ENCODE data around the gene TMC1. TPM values are rescaled to one million over a fixed set of nuclear protein-coding genes. Genes with fewer than 3 reads are reported as not detected.

The TMC1 gene
- total RNA-seq, 1 donor from 2014 or later: not detected

DNA sequence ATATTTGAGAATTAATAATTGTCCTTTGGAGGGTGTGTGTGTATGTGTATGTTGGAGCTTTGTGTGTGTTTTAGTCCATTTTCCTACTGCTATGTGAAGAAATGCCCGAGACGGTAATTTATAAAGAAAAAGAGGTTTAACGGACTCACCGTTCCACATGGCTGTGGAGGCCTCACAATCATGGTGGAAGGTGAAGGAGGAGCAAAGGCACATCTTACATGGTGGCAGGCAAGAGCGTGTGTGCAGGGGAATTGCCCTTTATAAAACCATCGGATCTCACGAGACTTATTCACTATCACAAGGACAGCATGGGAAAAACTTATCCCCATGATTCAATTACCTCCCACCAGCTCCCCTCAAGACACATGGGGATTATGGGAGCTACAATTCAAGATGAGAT, 44.1 kb downstream of the TMC1 start:
- intact Hi-C loops (cut with micrococcal nuclease): no loop called here

- intact Hi-C loops (cut with micrococcal nuclease): no loop called here
These were observed 52.9 kb downstream of the TMC1 start for GRCh38 chr9:72574156-72574810.

GRCh38 chr9:72575666-72576065, 54.3 kb downstream of the TMC1 start:
- intact Hi-C loops (cut with micrococcal nuclease): no loop called here

- intact Hi-C loops (cut with micrococcal nuclease): no loop called here
These were observed 54.7 kb downstream of the TMC1 start for GRCh38 chr9:72576087-72576486.

- intact Hi-C loops (cut with micrococcal nuclease): no loop called here
These were observed 55.9 kb downstream of the TMC1 start for GRCh38 chr9:72577212-72577753.

- intact Hi-C loops (cut with micrococcal nuclease): no loop called here
These were observed 57.8 kb downstream of the TMC1 start for GRCh38 chr9:72579190-72579589.

DNA sequence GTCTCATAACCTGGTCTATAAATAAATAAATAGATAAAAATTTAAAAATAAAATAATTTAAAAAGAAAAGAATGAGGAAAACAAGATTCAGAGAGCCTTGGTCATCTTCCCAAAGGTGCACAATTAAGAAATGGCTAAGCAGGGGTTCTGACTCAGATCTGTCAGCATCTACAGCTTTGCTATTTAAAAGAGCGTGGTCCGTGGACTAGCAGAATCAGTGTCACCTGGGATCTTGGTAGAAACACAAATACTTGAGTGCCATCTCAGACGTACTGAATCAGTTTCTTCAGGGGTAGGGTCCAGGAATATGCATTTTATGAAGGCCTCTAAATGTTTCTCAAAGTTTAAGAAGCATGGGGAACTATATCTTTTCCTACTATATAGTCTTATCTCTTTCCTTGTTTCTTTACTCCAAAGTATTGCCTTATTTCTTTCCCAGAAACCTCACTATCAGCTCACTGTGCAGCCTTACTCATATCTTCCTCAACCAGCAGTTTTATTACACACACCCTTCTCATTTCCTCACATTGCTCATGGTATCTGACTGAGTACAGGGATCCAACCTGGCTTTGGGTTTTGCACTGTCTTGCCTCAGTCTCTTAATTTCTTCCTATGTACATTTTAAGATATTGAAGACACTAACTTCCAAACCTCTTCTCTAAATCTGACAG, 58.6 kb downstream of the TMC1 start:
- intact Hi-C loops (cut with micrococcal nuclease): no loop called here

DNA sequence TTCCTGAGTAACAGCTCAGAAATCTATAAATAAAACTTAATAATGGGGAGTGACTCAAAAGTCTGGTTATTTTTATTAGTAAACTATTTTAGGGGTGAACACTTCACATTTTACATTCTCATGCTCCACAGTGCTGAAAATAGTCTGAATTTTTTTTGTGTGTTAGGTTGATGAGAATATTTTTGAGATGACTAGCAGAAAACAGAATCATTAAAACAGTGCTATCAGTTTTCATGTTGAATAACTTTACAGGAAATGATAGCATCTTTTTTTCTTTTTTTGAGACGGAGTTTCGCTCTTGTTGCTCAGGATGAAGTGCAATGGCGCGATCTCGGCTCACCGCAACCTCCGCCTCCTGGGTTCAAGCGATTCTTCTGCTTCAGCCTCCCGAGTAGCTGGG, 60.3 kb downstream of the TMC1 start:
- intact Hi-C loops (cut with micrococcal nuclease): no loop called here

- intact Hi-C loops (cut with micrococcal nuclease): no loop called here
These were observed 62.0 kb downstream of the TMC1 start for GRCh38 chr9:72583370-72583769.

DNA sequence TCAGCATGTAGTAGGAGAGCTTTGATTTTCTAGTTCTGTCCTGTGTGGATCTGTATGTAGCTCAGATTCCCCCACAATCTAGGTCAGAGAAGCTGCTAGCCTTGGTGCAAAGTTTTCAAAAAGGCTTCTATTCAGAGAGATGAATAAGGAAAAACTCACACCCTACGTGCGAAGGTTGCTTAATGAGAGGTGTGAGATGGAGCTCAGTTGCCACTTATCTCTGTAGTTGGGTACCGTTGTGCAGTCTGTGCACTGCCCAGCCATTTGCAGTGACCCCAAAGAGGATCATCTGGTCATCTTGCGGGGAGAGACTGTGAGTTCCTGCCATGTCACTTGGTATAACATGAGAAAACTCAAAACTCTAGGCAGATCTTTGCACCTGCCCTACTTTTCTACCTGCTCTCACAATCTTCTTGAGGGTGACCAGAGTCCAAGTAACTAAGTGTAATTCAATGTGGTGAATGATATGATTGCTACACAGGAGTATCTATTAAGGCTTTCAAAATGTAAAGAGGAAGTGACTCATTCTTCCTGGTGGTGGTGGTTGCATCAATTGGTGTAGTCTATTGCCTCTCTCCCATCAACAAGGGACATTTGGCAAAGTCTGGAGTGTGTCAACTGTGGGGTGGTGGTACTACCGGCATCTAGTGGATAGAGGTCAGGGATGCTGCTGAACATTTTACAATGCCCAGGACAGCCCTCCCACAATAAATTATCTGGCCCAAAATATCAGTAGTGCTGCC, 65.2 kb downstream of the TMC1 start:
- intact Hi-C loops (cut with micrococcal nuclease): no loop called here

DNA sequence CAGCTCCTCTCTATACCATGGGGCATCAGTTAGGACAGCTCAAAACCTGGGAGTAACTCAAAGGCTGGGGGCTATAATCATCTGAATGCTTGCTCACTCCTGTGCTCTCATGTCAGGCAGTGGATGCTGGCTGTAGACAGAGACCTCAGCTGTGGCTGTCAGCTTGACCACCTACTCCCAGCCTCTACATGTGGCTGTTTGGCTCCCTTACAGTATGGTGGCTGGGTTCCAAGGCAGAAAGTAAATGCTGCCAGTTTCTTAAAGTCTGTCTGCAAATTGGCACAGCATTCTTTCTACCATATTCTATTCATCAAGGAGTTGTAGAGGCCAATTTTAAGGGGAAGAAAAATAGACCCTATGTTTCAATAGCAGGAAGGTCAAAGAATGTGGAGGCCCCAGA, 66.9 kb downstream of the TMC1 start:
- intact Hi-C loops (cut with micrococcal nuclease): no loop called here

- intact Hi-C loops (cut with micrococcal nuclease): loop anchor here (5.0 to 10.0 kb wide), 3 partner anchors 63 to 385 kb away; no protein-coding TSS in a partner anchor
These were observed 68.5 kb downstream of the TMC1 start for GRCh38 chr9:72589667-72590521.

GRCh38 chr9:72590824-72591223, 69.4 kb downstream of the TMC1 start:
- intact Hi-C loops (cut with micrococcal nuclease): loop anchor here (5.0 to 10.0 kb wide), 3 partner anchors 64 to 386 kb away; no protein-coding TSS in a partner anchor

GRCh38 chr9:72592502-72593403, 71.3 kb downstream of the TMC1 start:
- intact Hi-C loops (cut with micrococcal nuclease): loop anchor here (1.0 to 10.0 kb wide), 6 partner anchors 65 to 388 kb away; no protein-coding TSS in a partner anchor

- intact Hi-C loops (cut with micrococcal nuclease): loop anchor here (5.0 to 10.0 kb wide), 2 partner anchors 392 to 559 kb away; no protein-coding TSS in a partner anchor
These were observed 75.2 kb downstream of the TMC1 start for GRCh38 chr9:72596451-72597180.

DNA sequence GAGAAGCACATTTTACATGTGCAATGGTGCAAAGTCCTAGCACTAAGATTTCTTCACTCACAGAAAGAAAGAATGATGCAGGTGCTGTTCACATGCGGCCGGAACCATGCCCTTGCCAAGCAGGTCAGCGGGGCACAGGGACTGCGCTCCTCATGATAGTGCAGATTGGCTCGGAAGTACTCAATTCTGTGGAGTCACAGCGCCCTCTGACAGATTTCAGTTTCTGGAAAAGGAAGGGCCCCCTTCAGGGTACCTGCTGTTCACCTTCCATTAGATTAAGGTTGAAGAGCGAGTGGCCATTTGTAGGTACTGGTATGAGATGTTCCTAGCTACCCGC, 75.7 kb downstream of the TMC1 start:
- intact Hi-C loops (cut with micrococcal nuclease): loop anchor here (5.0 to 10.0 kb wide), 2 partner anchors 392 to 560 kb away; no protein-coding TSS in a partner anchor

- intact Hi-C loops (cut with micrococcal nuclease): loop anchor here (5.0 to 10.0 kb wide), 2 partner anchors 393 to 560 kb away; no protein-coding TSS in a partner anchor
These were observed 76.2 kb downstream of the TMC1 start for GRCh38 chr9:72597601-72598000.

DNA sequence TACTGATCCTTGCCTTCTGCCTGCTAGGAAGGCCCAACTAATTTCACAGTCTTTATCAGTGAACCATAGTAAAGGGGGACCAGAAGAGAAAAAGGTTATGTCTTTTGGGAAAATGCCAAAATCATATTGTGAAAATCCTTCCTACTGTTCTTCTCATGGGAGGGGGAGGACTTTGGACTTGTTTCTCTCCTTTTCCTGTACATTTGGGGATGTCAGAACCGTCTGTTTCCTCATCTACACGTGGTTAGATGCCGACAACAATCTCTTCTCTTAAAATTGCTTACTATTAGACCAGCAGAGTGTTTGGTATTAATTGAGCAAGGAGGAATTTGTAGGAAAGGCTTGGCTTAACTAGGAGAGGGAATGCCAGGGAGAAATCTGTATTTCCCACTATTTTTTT, 77.2 kb downstream of the TMC1 start:
- intact Hi-C loops (cut with micrococcal nuclease): loop anchor here (5.0 to 10.0 kb wide), 2 partner anchors 394 to 561 kb away; no protein-coding TSS in a partner anchor

Data from T-helper 2 cell treated with Interferon-gamma antibody and Interleukin-4, amounts not matched to agents 100 ng/mL and 5 ng/mL, for 36 hours (primary cell).